Measurements from ENCODE around the gene PPIE.

PPIE gene

DNA sequence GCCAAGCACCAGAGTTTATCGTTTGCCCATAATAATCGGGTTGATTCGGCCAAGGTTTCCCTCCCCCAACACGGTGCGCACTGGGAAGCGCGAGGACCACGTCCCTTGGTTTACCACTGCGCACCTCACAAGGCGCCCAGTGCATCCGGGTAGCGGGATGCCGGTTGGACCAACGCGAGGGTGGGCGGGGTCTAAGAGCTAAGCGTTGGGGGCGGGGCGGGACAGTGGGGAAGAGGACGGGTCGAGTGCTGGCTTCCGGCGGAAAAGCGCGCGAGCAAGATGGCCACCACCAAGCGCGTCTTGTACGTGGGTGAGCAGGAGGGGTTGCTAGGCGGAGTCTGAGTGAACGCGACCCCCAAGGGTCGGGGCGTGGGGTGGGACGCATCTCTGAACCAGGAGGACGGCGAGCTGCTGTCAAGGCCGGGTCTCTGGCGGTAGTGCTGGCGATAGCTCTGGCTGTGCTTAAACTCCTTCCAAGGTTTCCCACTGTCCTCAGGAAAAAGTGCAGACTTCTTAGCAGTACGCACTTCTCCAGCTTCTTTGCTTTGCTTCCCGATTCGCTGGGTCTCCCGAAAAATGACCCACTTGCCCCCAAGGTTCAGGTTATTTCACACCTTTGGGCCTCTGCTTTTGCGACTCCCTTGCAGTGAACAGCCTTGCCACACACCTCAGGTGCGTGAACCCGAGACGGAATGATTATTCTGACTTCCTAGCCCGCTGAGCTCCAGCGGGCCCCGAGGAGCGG, at the start of gene PPIE:
Gene PPIE, plus strand, starts transcription at position 261 of the 745 bp plus-strand sequence. Its CDS starts 19 bp downstream, at position 280.
- DNase-seq (ENCODE audit: low read depth), result peak; percentile 97

GRCh38 chr1:39689214-39689613, 49.5 kb upstream of the PPIE start:
- no peak for DNase-seq (ENCODE audit: low read depth)

DNA sequence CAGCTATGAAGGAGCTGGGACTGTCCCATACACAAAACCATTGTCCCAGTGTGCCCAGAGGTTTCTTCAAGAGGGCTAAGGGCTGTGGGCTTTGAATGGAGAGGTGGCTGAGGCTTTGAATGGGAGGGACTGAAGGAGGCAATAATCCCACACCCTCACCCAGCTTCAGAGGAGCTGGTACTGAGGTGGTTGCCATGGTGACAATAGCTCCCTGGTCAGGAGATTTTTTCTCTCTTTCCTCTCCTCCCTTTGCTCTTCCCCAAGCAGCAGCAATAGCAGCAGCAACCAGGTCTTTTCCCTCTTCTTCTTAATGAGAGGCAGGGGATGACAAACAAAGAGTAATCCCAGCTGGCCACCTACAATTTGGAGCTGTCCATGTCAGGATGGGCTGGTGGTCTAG, 49.0 kb upstream of the PPIE start:
- DNase-seq (ENCODE audit: low read depth), result no peak

- no peak for DNase-seq (ENCODE audit: low read depth)
Measured at GRCh38 chr1:39690225-39690624, 48.5 kb upstream of the PPIE start.

- DNase-seq (ENCODE audit: low read depth), result no peak
Measured at GRCh38 chr1:39690794-39691382, 47.8 kb upstream of the PPIE start.

- DNase-seq (ENCODE audit: low read depth), result peak; percentile 82
Measured at GRCh38 chr1:39691383-39692151, 47.1 kb upstream of the PPIE start, which contains the start of gene HPCAL4. TSS of gene HPCAL4 (minus strand) at chr1:39691433. CDS start at chr1:39684603, 6,830 bp downstream.

DNA sequence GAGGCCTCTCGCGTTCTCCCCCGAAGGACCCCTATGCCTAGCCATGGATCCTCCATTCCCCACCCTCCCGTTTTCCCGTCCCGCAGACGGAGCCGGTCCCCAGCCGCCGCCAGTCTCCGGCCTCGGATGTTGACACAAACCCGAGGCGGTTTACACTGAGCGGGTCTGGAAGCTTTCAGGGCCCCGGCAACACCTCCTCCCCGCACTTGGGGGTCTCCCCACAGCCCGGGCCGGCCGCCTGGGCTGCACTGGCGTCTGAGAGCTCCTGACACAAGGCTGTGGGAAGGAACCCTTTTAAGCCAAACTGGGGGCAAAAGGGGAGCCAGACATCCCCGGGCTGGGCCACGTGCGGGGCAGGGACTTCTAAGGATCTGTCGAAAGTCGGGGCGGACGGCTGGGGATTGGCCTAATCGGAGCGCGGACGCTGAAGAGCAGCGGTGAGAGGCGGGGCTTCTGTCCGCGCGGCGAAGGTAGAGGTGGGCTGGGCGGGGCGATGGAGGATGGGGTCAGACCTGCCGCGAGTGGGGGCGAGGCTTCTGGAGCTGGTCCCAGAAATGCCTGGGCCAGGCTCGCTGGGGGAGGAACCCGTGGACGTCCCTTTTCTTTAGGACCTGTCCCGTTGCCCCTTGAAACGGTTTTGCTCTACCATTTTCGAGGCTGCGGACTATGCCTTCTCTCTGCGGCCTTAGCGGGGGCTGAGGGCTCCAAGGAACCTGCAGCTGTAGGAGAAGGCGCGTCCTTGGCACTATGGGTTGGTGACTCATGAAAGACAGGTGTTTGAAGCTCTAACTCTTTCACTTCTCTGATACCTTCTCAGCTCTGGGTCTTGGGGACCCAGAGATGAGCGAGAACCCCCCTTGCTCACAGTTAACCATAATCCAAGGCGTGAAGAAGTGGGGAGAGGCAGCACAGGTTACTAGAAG, 46.3 kb upstream of the PPIE start:
- no peak for DNase-seq (ENCODE audit: low read depth)

DNA sequence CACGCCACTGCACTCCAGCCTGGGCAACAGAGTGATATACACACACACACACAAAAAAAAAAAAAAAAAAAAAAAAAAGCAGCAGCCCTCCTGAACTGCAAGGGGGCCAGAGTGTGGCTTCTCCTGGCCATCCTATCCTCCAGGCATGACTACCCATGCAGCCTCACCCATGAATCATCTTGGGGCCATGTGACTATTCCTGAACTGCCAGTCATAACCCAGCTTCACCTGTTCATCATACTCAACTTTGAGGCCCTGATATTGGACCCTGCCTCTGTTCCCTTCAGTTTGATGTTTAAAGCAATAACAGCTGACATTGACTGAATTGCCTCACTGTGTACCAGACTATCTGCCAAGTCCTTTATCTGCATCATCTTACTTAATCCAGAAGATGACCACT, 44.7 kb upstream of the PPIE start:
- no peak for DNase-seq (ENCODE audit: low read depth)

GRCh38 chr1:39695016-39695415, 43.7 kb upstream of the PPIE start:
- DNase-seq (ENCODE audit: low read depth), result no peak

DNA sequence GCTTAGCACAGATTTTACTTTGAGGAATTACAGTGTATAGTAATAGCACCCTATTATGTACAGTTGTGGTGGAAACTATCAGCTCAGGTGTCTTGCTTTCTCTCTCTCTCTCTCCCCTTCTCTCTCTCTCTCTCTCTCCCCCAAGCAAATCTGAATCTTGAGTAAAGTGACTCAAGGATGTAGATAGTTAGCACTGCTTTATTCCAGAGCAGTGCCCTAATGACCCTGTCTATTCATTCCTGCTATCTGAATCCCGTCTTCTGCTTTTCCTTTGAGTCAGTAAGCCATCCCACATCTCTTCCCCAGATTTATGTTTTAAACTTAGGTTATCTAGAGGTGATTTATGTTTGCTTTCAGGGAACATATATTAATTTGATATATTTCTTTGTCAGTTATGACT, 42.2 kb upstream of the PPIE start:
- no peak for DNase-seq (ENCODE audit: low read depth)

- no peak for DNase-seq (ENCODE audit: low read depth)
Measured at GRCh38 chr1:39698568-39698967, 40.1 kb upstream of the PPIE start.

- no peak for DNase-seq (ENCODE audit: low read depth)
Measured at GRCh38 chr1:39699419-39699818, 39.3 kb upstream of the PPIE start.

DNA sequence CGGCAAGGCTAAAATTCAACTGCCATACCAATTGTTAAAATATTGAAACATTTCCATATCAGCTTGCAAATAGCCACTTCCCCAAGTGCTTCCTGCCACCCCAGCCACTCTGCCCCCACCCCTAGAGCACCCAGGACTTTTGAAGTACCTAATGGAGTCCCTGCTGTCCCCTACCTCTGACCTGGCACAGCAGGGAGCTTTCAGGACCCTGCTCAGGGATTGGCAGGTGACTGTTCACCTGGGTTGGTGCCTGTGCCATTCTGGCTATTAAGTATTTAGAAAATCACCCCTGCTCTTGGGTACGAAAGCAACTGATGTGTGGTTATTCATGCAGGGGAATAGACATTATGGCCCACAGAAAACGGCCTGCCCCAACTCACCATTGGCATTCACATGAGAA, 38.3 kb upstream of the PPIE start:
- no peak for DNase-seq (ENCODE audit: low read depth)

DNA sequence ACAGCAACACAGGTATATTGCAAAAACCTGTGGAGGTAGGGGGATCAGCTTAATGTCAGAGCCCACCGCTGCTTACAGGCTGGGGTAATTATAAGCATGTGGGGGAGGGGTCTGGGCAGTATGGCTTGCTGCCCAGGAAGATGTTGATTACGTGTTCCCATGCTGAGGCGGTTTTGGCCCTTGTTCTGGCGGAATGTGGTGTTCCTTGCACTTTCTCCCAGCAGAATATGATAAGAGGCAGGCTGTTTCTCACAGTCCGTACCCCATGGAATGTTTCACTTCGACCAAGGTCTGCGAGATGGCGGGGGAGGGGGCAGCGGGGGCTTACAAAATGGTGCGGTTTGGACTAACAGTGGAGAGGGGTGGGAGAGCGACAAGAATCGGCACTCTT, 37.6 kb upstream of the PPIE start:
- DNase-seq (ENCODE audit: low read depth), result no peak

- no peak for DNase-seq (ENCODE audit: low read depth)
Measured at GRCh38 chr1:39704757-39705156, 33.9 kb upstream of the PPIE start.

DNA sequence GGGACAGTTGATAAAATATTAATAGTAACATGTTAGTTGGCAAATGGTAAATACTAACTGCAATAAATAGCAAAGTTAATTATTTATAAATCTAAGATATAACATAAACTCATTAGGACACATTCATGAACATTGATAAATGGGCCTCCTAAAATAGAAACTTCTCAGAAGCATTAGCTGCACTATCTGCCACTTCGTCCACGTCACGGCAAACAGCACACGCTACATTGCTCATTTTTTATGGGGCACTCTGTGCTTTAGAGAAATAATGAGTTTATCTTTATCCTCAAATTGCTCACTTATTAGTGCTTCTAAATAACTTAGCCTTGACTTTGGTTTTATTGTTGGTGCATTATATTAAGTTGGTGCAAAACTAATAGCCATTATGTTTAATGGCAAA, 31.2 kb upstream of the PPIE start:
- DNase-seq (ENCODE audit: low read depth), result no peak

DNA sequence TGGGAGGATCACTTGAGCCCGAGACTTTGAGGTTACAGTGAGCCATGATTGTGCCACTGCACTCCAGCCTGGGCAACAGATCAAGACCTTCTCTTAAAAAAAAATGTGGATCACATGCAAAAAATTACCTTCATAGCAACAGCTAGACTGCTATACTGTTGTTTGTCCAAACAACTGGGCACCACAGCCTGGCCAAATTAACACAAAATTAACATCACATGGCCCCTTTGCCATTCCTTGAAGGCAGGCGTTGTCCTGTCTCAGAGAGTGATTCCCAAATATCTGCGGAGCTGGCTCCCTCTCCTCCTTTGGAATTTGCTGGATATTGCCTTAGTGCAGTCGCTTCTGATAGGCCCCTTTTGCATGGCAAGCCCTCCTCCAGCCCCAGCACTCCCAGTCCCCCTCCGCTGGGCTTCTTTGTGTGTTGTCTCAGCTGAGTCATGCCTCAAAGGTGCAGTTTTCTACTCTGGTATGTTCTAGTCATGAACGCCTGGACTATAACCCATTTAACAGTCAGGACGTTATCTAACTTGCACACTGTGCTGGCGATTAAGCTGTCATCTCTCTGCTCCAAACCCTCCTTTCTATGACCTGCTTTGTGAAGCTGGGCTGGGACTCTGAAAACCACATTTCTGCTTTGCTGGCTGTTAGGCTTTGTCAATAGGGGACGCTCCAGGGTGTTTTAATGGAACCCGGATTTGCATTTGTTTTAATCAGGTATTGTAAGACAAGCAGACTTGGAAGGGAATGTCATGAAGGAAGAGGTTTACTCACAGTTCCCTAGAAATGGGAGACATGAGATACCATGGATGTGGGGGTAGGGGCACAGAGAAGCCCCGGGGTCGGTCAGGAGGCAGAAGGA, 27.3 kb upstream of the PPIE start:
- no peak for DNase-seq (ENCODE audit: low read depth)

- DNase-seq (ENCODE audit: low read depth), result no peak
Measured at GRCh38 chr1:39711966-39712340, 26.7 kb upstream of the PPIE start.

GRCh38 chr1:39713557-39713956, 25.1 kb upstream of the PPIE start:
- no peak for DNase-seq (ENCODE audit: low read depth)

- no peak for DNase-seq (ENCODE audit: low read depth)
Measured at GRCh38 chr1:39717809-39718208, 20.9 kb upstream of the PPIE start.

All from stimulated activated CD8-positive, alpha-beta memory T cell treated with anti-CD3 and anti-CD28 coated beads, Interleukin-4, amount 100 ng/mL, for 24 hours (primary cell).